ENCODE data around the gene EGLN3.
A peak's percentile ranks its signal among the peaks of the same experiment; 100 is the strongest.
"Not testable (repeated sequence)": the region's sequence is repeated elsewhere in the genome, so short reads cannot be mapped to it uniquely, and the experiment has no call there.

Gene EGLN3

GRCh38 chr14:33963892-33964291 lies 13.0 kb upstream of the EGLN3 start:
- no peak for FAIRE-seq
- no peak for DNase-seq (ENCODE audit: insufficient read length, low spot score)

GRCh38 chr14:33962466-33962865 lies 11.6 kb upstream of the EGLN3 start:
- not testable (repeated sequence) for FAIRE-seq; DNase-seq (ENCODE audit: insufficient read length, low spot score)

GRCh38 chr14:33962016-33962415 lies 11.1 kb upstream of the EGLN3 start:
- DNase-seq (ENCODE audit: insufficient read length, low spot score) (no peak), FAIRE-seq (no peak)

- DNase-seq (ENCODE audit: insufficient read length, low spot score) (no peak), FAIRE-seq (no peak)
Observed at GRCh38 chr14:33959692-33960151, 8.8 kb upstream of the EGLN3 start.

GRCh38 chr14:33958605-33959226 lies 7.8 kb upstream of the EGLN3 start:
- FAIRE-seq (no peak), DNase-seq (ENCODE audit: insufficient read length, low spot score) (no peak)

- no peak for DNase-seq (ENCODE audit: insufficient read length, low spot score)
- no peak for FAIRE-seq
Observed at GRCh38 chr14:33957993-33958392, 7.1 kb upstream of the EGLN3 start.

DNA sequence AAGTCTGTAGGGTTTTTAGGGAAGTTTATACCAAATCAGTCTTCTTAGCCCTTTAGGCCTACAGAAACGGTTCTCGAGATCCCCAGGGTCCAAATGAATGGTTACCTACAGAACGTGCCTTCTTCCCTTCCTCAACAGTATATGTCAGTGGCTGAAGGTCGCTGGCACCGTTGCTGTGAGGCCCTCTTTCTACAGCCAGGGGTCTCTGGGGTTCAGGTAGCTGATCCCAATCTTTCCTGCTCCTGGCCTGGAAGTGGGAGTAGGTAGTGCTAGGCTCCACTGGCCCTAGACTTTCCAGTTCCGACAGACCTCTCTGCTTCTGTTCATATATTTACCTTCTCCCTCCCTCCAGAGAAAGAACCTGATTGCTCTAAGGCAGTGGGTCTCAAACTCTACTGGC lies 6.4 kb upstream of the EGLN3 start:
- DNase-seq (ENCODE audit: insufficient read length, low spot score) (no peak), FAIRE-seq (no peak)

GRCh38 chr14:33956640-33957039 lies 5.8 kb upstream of the EGLN3 start:
- FAIRE-seq (no peak), DNase-seq (ENCODE audit: insufficient read length, low spot score) (no peak)

- no peak for DNase-seq (ENCODE audit: insufficient read length, low spot score)
Observed at GRCh38 chr14:33954016-33954598, 3.2 kb upstream of the EGLN3 start.

GRCh38 chr14:33952541-33952940 lies 1.7 kb upstream of the EGLN3 start:
- FAIRE-seq, result no peak
- no peak for DNase-seq (ENCODE audit: insufficient read length, low spot score)

More at GRCh38 chr14:33954016-33954598, 3.2 kb upstream of the EGLN3 start:
- no peak for FAIRE-seq

DNA sequence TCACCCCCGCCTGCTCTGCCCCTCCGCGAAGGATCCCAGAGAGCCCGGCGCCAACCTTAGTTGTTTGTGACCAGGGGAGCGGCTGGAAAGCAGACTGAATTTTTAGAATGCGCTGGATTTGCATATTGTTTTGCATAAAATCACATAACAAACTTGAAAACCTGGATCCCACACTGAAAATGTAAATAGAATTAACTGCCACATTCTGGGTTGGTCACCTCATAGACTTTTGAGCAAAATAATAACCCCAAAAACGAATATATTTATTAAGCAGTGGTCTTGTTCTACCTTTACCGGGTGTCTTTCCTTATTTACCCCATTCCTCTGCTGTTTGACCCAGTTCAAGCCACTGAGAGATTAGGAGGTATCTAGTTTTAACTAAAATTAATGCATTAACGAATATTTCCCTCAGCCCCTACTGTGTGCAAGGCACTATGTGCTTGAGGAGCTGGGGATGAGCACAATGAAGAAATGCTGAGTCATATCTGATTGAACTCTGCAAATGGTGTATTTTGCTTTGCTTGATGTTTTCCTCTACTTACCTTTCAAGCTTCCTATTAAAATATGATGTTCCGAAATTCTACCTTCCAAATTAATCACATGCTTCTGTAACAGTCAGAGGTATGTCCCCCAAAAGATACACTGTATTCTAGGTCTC lies 438 bp upstream of the EGLN3 start:
- FAIRE-seq, result no peak
- DNase-seq (ENCODE audit: insufficient read length, low spot score), result no peak

- DNase-seq (ENCODE audit: insufficient read length, low spot score) (no peak), FAIRE-seq (peak; percentile 14)
Observed at GRCh38 chr14:33949411-33949893, 1.4 kb downstream of the EGLN3 start.

DNA sequence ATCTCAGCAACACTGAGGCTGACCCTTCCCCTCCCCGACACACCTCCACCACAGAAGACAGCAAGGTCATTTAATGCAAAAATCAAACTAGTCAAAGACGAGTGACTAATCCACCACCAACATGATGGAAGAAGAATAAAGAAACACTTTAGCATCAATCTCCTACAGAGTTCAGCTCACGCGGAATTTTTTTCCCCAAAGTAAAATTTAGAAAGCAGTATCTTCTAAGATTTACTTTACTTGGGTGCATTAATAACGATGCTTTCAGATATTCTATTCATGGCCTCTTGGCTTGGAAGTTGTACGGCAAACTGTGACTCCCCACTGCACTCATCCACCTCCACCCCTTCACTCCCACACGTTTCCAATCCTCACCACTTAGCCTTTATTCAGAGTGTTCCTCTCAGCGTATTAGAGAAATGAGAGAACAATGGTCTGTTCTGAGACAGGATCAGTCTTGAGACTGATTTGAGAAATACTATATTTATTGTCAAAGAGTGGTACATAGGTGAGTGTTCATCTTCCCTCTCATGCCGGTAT lies 1.9 kb downstream of the EGLN3 start:
- no peak for DNase-seq (ENCODE audit: insufficient read length, low spot score)
- no peak for FAIRE-seq

DNA sequence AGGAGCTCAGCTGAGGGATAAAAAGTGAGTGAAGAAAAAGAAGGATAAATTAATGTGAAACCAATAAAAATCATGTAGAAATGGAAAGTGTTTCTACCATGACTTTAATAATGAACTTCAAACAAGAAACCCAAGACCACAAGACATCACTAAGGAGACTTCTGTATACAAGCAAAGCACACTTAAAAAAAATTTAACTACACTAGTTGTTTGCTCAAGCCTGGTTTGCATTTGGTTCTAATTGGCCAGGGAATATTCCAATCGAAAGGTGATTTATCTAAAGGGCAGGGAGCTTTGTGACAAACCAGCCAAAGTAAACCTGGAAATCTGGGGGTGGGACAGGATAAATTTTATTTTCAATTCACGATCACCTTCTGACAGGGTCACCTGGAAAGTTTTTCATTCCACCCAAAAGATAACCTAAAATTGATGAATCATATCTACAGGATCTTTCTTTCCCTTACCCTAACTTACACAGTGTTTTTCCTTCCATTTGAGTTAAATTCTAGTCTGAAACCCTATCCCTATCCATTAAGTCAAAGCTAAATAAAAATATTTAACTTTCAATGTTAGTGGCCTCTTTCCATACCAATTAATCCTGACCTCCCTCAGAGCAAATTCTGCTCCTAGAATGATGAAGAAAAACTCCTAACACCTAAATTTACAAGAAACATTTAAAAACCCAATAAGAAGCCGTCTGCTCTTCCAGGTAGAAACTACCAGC lies 2.6 kb downstream of the EGLN3 start:
- FAIRE-seq (no peak), DNase-seq (ENCODE audit: insufficient read length, low spot score) (no peak)

DNA sequence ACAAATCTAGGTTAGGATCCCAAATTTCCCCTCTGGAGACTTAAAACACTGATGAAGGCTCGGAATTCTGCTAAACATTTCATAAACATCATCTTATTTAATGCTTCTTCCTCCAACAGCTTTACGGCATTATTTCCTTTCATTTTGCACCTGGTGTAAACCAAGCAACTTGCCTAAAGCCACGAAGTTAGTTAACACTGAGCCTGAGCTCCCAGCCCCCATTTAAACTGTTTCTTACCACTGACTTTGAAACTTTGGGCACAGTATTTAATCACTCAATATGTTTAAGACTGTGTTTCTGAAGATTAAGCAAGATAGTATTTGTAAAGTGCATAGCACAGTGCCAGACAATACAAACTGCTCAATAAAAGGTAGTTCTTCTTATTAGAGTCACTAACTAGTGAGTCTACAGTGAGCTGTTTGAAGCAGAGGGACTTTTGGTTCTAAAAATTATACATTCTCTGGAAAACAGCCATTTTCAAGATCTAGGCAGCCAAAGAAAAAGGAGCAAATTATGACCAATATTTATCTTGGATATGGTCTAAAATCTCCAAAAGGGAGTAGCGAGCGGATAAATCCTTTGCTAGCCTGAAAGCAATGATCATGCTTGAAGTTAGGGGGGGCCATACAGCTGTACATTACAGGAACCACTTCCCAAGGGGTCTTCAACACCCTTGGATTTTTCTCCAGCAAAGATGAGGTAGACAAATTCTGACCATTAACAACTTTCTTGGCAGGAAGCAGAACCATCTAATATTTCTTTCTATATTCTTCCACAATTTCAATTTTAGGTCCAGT lies 4.0 kb downstream of the EGLN3 start:
- FAIRE-seq (peak; percentile 51), DNase-seq (ENCODE audit: insufficient read length, low spot score) (no peak)

GRCh38 chr14:33945210-33946088 lies 5.4 kb downstream of the EGLN3 start:
- DNase-seq (ENCODE audit: insufficient read length, low spot score) (no peak), FAIRE-seq (peak; percentile 8)

- FAIRE-seq (no peak), DNase-seq (ENCODE audit: insufficient read length, low spot score) (no peak)
Observed at GRCh38 chr14:33943096-33943883, 7.6 kb downstream of the EGLN3 start.

- FAIRE-seq (peak; percentile 54), DNase-seq (ENCODE audit: insufficient read length, low spot score) (no peak)
Observed at GRCh38 chr14:33941718-33942117, 9.2 kb downstream of the EGLN3 start.

All from GM19239 (cell line).